ENCODE data around the gene GPRIN2. TPM values are rescaled to one million over a fixed set of nuclear protein-coding genes. Genes with fewer than 3 reads are reported as not detected.
"Not testable (repeated sequence)": the region's sequence is repeated elsewhere in the genome, so short reads cannot be mapped to it uniquely, and the experiment has no call there.

GPRIN2 gene
- total RNA-seq, 1 experiment from 2014 or later, result 10.5 TPM

DNA sequence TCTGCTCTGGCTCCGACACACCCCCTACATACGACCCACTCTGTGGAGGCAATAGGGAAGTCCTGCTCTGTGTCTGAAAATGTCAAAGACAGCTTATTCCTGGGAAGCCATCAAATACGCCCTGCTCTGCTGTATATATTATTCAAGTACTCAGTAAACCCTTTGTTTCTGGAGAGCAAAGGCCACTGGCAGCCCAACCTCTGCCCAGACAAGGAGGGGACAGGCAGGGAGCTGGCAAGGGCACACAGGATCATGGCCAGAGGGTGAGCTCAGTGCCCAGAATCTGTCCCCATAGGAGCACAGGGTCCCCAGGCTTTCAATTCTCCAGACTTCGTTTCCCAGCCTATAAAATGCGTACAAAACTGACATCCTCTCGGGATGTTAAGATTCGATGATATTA is 43.7 kb downstream of the GPRIN2 start:
- not testable (repeated sequence) for H4K5ac ChIP-seq (ENCODE audit: insufficient read length, low read depth, low read length); H3K23ac ChIP-seq (ENCODE audit: insufficient read length, low read depth, low read length); H4K20me1 ChIP-seq (ENCODE audit: control insufficient read depth, insufficient read depth, insufficient read length); H3K27me3 Mint-ChIP-seq (ENCODE audit: low read depth); DNase-seq; H3K4me3 Mint-ChIP-seq; H3K9ac ChIP-seq (ENCODE audit: extremely low read depth, insufficient read length, low read length); H3K4me1 Mint-ChIP-seq; H3T11ph ChIP-seq (ENCODE audit: low read length); H3K9me3 Mint-ChIP-seq; H3K9me3 ChIP-seq (ENCODE audit: control insufficient read depth, low read depth, low read length); H3K4ac ChIP-seq (ENCODE audit: low read depth, low read length); H2BK120ac ChIP-seq (ENCODE audit: low read depth, low read length, poor library complexity, severe bottlenecking); H3K27ac ChIP-seq (ENCODE audit: insufficient read length, low read depth, low read length); H3K23me2 ChIP-seq (ENCODE audit: insufficient read length, low read depth, low read length, poor library complexity, severe bottlenecking); H3K79me2 ChIP-seq (ENCODE audit: insufficient read depth, low read length); H3K4me1 ChIP-seq (ENCODE audit: insufficient read depth, low read length); H3K14ac ChIP-seq (ENCODE audit: insufficient read depth, low read length); H2BK20ac ChIP-seq (ENCODE audit: low read depth, low read length, poor library complexity, severe bottlenecking); H3K27ac Mint-ChIP-seq; H3K56ac ChIP-seq (ENCODE audit: insufficient read length, low read depth, low read length); H2AFZ ChIP-seq (ENCODE audit: low read length); H4K8ac ChIP-seq (replicated peaks; ENCODE audit: insufficient read length, low read depth, low read length); H2BK5ac ChIP-seq (ENCODE audit: insufficient read length, low read length); H2BK12ac ChIP-seq (ENCODE audit: insufficient read length, low read depth, low read length); H3K4me2 ChIP-seq (ENCODE audit: insufficient read depth, insufficient read length, low read length); H2BK15ac ChIP-seq (ENCODE audit: low read depth, low read length); H3K18ac ChIP-seq (ENCODE audit: insufficient read length, low read depth, low read length); H2AK5ac ChIP-seq (ENCODE audit: insufficient read length, low read length); H4K91ac ChIP-seq (ENCODE audit: insufficient read length, low read depth, low read length); H3K27me3 ChIP-seq (ENCODE audit: insufficient read depth, low read length); H3K79me1 ChIP-seq (ENCODE audit: insufficient read depth, low read depth, low read length, poor library complexity, severe bottlenecking); H3K36me3 Mint-ChIP-seq (ENCODE audit: insufficient read depth in 1 of 3, low read depth in 3 of 3)
- no CpG with 5 or more reads among the region's 7 CpGs for WGBS (ENCODE audit: extremely low coverage, insufficient read length, low lambda C conversion rate)

DNA sequence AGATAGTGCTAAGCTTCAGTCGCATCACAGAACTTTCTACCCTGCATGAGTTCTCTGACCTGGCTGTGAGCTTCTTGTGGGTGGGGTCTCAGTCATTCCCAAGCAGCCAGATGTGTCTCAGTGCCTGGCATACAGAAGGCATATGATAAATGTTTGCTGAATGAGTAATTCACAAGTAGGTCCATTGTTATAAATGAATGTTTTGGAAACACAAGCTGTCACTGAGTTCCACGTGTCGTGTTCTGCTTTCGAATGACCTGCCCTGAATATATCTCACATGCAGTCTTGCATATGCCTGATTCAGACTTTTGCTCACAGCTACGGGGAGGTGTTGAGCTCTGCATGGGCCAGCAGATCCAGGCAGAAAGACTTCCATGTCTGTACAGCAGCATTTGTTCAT is 44.5 kb downstream of the GPRIN2 start:
- H3K4me1 Mint-ChIP-seq; H2AFZ ChIP-seq (ENCODE audit: low read length); H3K36me3 Mint-ChIP-seq (ENCODE audit: insufficient read depth in 1 of 3, low read depth in 3 of 3); H3T11ph ChIP-seq (ENCODE audit: low read length); H3K27me3 Mint-ChIP-seq (ENCODE audit: low read depth); H2BK5ac ChIP-seq (ENCODE audit: insufficient read length, low read length); H3K27ac ChIP-seq (ENCODE audit: insufficient read length, low read depth, low read length); H3K27me3 ChIP-seq (ENCODE audit: insufficient read depth, low read length); H4K5ac ChIP-seq (ENCODE audit: insufficient read length, low read depth, low read length); H4K8ac ChIP-seq (replicated peaks; ENCODE audit: insufficient read length, low read depth, low read length); DNase-seq; H3K23ac ChIP-seq (ENCODE audit: insufficient read length, low read depth, low read length); H3K18ac ChIP-seq (ENCODE audit: insufficient read length, low read depth, low read length); H3K4me2 ChIP-seq (ENCODE audit: insufficient read depth, insufficient read length, low read length); H3K79me2 ChIP-seq (ENCODE audit: insufficient read depth, low read length); H2BK15ac ChIP-seq (ENCODE audit: low read depth, low read length); H3K9ac ChIP-seq (ENCODE audit: extremely low read depth, insufficient read length, low read length); H4K20me1 ChIP-seq (ENCODE audit: control insufficient read depth, insufficient read depth, insufficient read length); H2BK120ac ChIP-seq (ENCODE audit: low read depth, low read length, poor library complexity, severe bottlenecking); H4K91ac ChIP-seq (ENCODE audit: insufficient read length, low read depth, low read length); H3K9me3 Mint-ChIP-seq; H3K27ac Mint-ChIP-seq; H3K9me3 ChIP-seq (ENCODE audit: control insufficient read depth, low read depth, low read length); H3K14ac ChIP-seq (ENCODE audit: insufficient read depth, low read length); H3K79me1 ChIP-seq (ENCODE audit: insufficient read depth, low read depth, low read length, poor library complexity, severe bottlenecking); H3K23me2 ChIP-seq (ENCODE audit: insufficient read length, low read depth, low read length, poor library complexity, severe bottlenecking); H3K56ac ChIP-seq (ENCODE audit: insufficient read length, low read depth, low read length); H3K4me1 ChIP-seq (ENCODE audit: insufficient read depth, low read length); H3K4ac ChIP-seq (ENCODE audit: low read depth, low read length); H2BK20ac ChIP-seq (ENCODE audit: low read depth, low read length, poor library complexity, severe bottlenecking); H3K4me3 Mint-ChIP-seq; H2BK12ac ChIP-seq (ENCODE audit: insufficient read length, low read depth, low read length); H2AK5ac ChIP-seq (ENCODE audit: insufficient read length, low read length): not testable (repeated sequence)
- WGBS (ENCODE audit: extremely low coverage, insufficient read length, low lambda C conversion rate), result no CpG with 5 or more reads among the region's 5 CpGs

Other genes starting within 250 kb of the GPRIN2 start
- gene ANXA8L1, start 180.9 kb downstream of the GPRIN2 start, total RNA-seq (2021), result not detected in 2 replicates
- not detected in 2 replicates for gene NPY4R, start 90.7 kb downstream of the GPRIN2 start, total RNA-seq (2021)
- 0.59 and 0.81 TPM in 2 replicates for gene SYT15, start 22.5 kb upstream of the GPRIN2 start, total RNA-seq (2021)

Measured in H9 (cell line).